Activated B cell treated with CpG ODN at 0.5 μM for 24 hours (primary cell): Measurements from ENCODE around the gene USB1. TPM values are rescaled to one million over a fixed set of nuclear protein-coding genes. Genes with fewer than 3 reads are reported as not detected.

Experiments used
- ATAC-seq: fragments of 200-7000 bp; cut with Tn5 transposase; one replicate; pipeline ENCODE4 v1.10.0; 2021; ENCODE audit warnings: low read depth, mild to moderate bottlenecking, moderate library complexity
- CTCF ChIA-PET: fragments of 350-600 bp; sonication (Branson Sonifier 250); formaldehyde crosslinking; loops from one replicate; lab custom pipeline; 2021; ENCODE audit warnings: antibody characterized with exemption; lab: Charles Lee
- POLR2A ChIA-PET: fragments of 350-600 bp; sonication (Branson Sonifier 250); formaldehyde crosslinking; loops from one replicate; lab custom pipeline; 2021; ENCODE audit warnings: antibody characterized with exemption; lab: Charles Lee
- DNase-seq: peaks from one replicate; pipeline ENCODE4 v3.0.0; 2022
- H3K27ac Mint-ChIP-seq: one replicate; pipeline ENCODE4 v1.8.0; 2020; ENCODE audit warnings: mixed read lengths
- H3K27me3 Mint-ChIP-seq: one replicate; pipeline ENCODE4 v1.8.0; 2021; ENCODE audit warnings: mixed read lengths
- H3K36me3 Mint-ChIP-seq: one replicate; pipeline ENCODE4 v1.8.0; 2021; ENCODE audit warnings: low read depth, mixed read lengths
- H3K4me1 Mint-ChIP-seq: one replicate; pipeline ENCODE4 v1.8.0; 2021; ENCODE audit warnings: mixed read lengths
- H3K4me3 Mint-ChIP-seq: one replicate; pipeline ENCODE4 v1.8.0; 2020; ENCODE audit warnings: mild to moderate bottlenecking, mixed read lengths
- H3K9me3 Mint-ChIP-seq: one replicate; pipeline ENCODE4 v1.8.0; 2020; ENCODE audit warnings: mixed read lengths
- intact Hi-C: fragments of 100-400 bp; cut with micrococcal nuclease; formaldehyde crosslinking; loops from one replicate; pipeline ENCODE4 v1.15.1; 2024
- total RNA-seq: library from RNA; stranded (reverse); gene quantifications from 2 replicates; pipeline ENCODE4 v1.2.3, GENCODE V29; 2022
- TF ChIP-seq, protein P1 (sequence below): fragments of 200-600 bp; IDR thresholded peaks from one replicate; pipeline ENCODE4 v1.8.0; 2022; ENCODE audit warnings: antibody characterized with exemption, mild to moderate bottlenecking

The USB1 gene
- total RNA-seq, 1 donor from 2014 or later, result 40.7 TPM

DNA sequence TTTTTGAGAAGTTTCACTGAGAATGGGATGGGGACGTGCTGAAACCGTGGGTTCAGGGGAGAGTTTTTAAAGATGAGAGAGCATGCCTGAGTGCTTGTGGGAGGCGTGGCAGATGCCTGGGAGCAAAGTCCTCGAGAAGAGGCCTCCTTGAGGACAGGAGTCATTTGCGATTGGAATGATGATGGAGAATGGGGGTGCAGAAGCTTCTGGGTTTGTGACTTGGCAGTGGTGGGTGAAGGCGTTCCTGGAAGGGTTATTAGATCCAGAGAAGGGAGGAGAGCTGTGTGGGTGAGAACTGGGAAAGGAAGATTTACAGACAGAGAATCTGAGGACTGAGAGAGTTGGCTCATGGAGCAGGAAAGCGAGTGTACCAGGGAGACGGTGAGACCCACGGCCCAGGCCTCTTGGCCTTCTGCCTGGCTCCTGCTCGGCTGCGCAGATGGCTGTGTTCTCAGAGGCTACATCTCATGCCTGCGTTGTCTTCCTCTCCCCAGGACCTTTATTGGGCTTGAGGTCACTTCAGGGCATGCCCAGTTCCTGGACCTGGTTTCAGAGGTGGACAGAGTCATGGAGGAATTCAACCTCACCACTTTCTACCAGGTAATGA lies 15.7 kb downstream of the USB1 start:
- Mint-ChIP-seq H3K4me1 (peaks cover 5% of the 10 kb centered on the region), H3K36me3 (peaks cover 27% of the 10 kb centered on the region), H3K9me3 (no peaks in the 10 kb centered on the region), H3K27me3 (no peaks in the 10 kb centered on the region), H3K27ac (no peak overlapping the region), H3K4me3 (no peak overlapping the region)
- DNase-seq (no peak), ATAC-seq (no peak)
- TF ChIP-seq, protein P1, sequence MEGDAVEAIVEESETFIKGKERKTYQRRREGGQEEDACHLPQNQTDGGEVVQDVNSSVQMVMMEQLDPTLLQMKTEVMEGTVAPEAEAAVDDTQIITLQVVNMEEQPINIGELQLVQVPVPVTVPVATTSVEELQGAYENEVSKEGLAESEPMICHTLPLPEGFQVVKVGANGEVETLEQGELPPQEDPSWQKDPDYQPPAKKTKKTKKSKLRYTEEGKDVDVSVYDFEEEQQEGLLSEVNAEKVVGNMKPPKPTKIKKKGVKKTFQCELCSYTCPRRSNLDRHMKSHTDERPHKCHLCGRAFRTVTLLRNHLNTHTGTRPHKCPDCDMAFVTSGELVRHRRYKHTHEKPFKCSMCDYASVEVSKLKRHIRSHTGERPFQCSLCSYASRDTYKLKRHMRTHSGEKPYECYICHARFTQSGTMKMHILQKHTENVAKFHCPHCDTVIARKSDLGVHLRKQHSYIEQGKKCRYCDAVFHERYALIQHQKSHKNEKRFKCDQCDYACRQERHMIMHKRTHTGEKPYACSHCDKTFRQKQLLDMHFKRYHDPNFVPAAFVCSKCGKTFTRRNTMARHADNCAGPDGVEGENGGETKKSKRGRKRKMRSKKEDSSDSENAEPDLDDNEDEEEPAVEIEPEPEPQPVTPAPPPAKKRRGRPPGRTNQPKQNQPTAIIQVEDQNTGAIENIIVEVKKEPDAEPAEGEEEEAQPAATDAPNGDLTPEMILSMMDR, result no peak
- intact Hi-C loops, result no loop called here
- CTCF ChIA-PET, result no interaction called here
- POLR2A ChIA-PET, result no interaction called here

DNA sequence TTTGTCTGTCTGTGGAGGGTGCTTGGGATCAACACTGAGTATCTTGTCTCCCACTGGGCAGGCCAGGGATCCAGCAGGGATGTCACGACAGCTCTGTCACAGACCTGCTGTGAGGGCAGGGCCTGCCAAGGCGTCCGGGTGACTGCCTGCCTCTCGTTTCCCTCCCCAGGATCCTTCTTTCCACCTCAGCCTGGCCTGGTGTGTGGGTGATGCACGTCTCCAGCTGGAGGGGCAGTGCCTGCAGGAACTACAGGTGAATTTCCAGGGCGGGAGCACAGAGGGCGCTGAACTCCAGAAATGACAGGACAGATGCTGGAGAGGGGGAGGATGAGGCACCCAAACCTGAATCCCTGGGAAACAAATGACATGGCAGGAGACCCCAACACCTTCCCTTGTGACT lies 17.6 kb downstream of the USB1 start:
- no peak overlapping the region for H3K4me3 Mint-ChIP-seq
- TF ChIP-seq, protein P1, result no peak
- CTCF ChIA-PET, result interaction anchor here (0.5 kb wide), 1 partner anchor 44 kb away, joined by 3 read pairs; no protein-coding TSS in a partner anchor

DNA sequence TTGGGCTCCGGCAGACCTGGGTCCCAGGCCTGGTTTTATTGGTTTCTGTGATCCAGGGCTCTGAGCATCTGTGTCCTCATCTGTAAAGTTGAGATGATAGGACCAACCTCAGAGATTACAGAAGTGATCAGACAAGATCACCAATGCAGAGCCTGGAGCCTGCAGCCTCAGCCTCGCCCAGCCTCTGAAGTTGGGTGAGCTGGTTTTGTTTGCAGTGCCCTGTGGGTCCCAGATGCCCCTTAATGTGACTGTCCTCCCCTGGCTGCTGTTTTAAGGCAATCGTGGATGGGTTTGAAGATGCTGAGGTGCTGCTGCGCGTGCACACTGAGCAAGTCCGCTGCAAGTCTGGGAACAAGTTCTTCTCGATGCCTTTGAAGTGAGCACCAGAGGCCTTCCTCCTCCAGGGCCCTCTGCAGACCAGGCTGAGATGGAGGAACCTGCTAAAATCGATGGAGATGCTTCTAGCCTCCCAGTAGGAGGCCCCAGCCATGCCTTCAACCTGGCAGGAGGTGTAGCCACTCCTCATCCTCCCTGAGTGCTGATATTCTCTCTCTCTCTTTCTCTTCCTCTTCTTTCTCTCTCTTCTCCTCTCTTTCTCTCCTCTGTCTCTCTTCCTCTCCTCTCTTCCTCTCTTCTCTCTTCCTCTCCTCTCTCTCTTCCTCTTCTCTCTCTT lies 18.8 kb downstream of the USB1 start:
- DNase-seq (no peak), ATAC-seq (no peak)
- Mint-ChIP-seq H3K27me3 (peaks cover 6% of the 10 kb centered on the region), H3K9me3 (no peaks in the 10 kb centered on the region), H3K4me1 (peaks cover 11% of the 10 kb centered on the region), H3K27ac (no peak overlapping the region), H3K4me3 (no peak overlapping the region), H3K36me3 (peaks cover 16% of the 10 kb centered on the region)
- POLR2A ChIA-PET, result no interaction called here
- intact Hi-C loops, result loop anchor here (1.0 to 10.0 kb wide), 5 partner anchors 102 to 737 kb away; partner anchors contain the start of gene CSNK2A2
- CTCF ChIA-PET, result no interaction called here
- TF ChIP-seq, protein P1, result no peak

More for the DNA sequence above, 17.6 kb downstream of the USB1 start:
- no peak for DNase-seq
- POLR2A ChIA-PET, result no interaction called here
- ATAC-seq, result no peak
- peaks cover 5% of the 10 kb centered on the region for H3K4me1 Mint-ChIP-seq
- intact Hi-C loops, result no loop called here
- H3K27ac Mint-ChIP-seq, result no peak overlapping the region
- H3K36me3 Mint-ChIP-seq, result peaks cover 16% of the 10 kb centered on the region
- no peaks in the 10 kb centered on the region for H3K27me3 Mint-ChIP-seq
- H3K9me3 Mint-ChIP-seq, result no peaks in the 10 kb centered on the region

DNA sequence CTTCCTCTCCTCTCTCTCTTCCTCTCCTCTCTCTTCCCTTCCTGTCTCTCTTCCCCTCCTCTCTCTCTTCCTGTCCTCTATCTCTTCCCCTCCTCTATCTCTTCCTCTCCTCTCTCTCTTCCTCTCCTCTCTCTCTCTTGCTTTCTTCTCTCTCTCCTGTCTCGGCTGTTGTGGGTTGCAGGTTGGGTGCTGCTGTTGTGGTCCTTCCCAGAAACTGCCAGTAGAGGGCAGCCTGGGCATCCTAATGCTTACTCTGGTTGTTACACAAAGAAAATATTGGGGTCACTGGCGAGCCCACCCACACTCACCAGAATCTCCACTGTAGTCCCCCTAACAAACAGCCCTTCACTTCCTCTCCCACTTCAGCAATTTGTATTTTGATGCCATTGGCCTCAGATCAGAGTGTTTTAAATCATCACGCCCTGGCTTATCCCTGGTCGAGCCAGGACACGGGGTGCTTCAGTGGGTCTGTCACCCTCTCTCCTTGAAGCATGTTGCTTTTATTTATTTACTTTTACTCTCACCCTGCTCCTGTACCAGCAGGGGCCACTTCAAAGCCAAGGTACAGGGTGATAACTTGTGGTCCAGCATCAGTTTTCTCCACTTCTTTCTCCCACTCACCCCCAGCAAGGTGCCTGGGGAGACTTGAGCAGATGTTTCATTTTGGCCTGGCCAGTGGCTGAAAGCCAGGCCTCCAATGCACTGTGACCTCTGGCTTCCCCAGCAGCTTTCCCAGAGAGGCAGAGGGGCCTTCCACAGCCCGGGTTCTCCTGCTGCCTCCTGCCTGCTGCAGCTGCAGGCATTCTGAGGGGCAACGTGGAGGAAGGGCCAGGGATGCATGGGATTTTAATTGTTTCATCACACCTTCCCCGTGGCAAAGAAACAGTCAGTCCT lies 19.7 kb downstream of the USB1 start:
- no peak for DNase-seq
- Mint-ChIP-seq H3K36me3 (peaks cover 16% of the 10 kb centered on the region), H3K4me1 (peaks cover 12% of the 10 kb centered on the region), H3K4me3 (no peak overlapping the region), H3K9me3 (no peaks in the 10 kb centered on the region), H3K27me3 (peaks cover 7% of the 10 kb centered on the region), H3K27ac (no peak overlapping the region)
- POLR2A ChIA-PET, result no interaction called here
- TF ChIP-seq, protein P1, result peak; percentile 74
- CTCF ChIA-PET, result no interaction called here
- peak; percentile 53 for ATAC-seq
- intact Hi-C loops, result loop anchor here (1.0 to 10.0 kb wide), 5 partner anchors 101 to 736 kb away; partner anchors contain the start of gene CSNK2A2
